Mucosa of rectum (tissue), 2 donors: Measurements from ENCODE around the gene YIPF2.

Experiments used
- H3K27ac ChIP-seq, 2 donors: one replicate each; pipeline ENCODE4 v1.7.0; 2013; ENCODE audit warnings: inconsistent platforms in 2 of 2, low read depth in 2 of 2, low read length in 2 of 2
- H3K27me3 ChIP-seq, 2 donors: one replicate each; pipeline ENCODE4 v1.7.0; 2013; ENCODE audit warnings: low read length in 2 of 2; ENCODE audit not compliant: control insufficient read depth in 2 of 2, insufficient read depth in 2 of 2
- H3K36me3 ChIP-seq, 2 donors: one replicate each; pipeline ENCODE4 v1.7.0; 2013; ENCODE audit warnings: low read length in 2 of 2; ENCODE audit not compliant: control insufficient read depth in 2 of 2, insufficient read depth in 2 of 2
- H3K4me1 ChIP-seq, 2 donors: one replicate each; pipeline ENCODE4 v1.7.0; 2013; ENCODE audit warnings: low read length in 2 of 2, mild to moderate bottlenecking in 1 of 2; ENCODE audit not compliant: control insufficient read depth in 2 of 2, insufficient read depth in 2 of 2
- H3K4me3 ChIP-seq, 2 donors: one replicate each; pipeline ENCODE4 v1.7.0; 2013; ENCODE audit warnings: low read length in 2 of 2
- H3K9ac ChIP-seq, 2 donors: one replicate each; pipeline ENCODE4 v1.7.0; 2013; ENCODE audit warnings: low read length in 2 of 2, low read depth in 1 of 2, mild to moderate bottlenecking in 1 of 2
- H3K9me3 ChIP-seq, 2 donors: one replicate each; pipeline ENCODE4 v1.7.0; 2013; ENCODE audit warnings: low read length in 2 of 2; ENCODE audit not compliant: control insufficient read depth in 2 of 2
- donor health status: healthy.
- donor health status: Normal muscosa, but diverticular disease.

Gene YIPF2

DNA sequence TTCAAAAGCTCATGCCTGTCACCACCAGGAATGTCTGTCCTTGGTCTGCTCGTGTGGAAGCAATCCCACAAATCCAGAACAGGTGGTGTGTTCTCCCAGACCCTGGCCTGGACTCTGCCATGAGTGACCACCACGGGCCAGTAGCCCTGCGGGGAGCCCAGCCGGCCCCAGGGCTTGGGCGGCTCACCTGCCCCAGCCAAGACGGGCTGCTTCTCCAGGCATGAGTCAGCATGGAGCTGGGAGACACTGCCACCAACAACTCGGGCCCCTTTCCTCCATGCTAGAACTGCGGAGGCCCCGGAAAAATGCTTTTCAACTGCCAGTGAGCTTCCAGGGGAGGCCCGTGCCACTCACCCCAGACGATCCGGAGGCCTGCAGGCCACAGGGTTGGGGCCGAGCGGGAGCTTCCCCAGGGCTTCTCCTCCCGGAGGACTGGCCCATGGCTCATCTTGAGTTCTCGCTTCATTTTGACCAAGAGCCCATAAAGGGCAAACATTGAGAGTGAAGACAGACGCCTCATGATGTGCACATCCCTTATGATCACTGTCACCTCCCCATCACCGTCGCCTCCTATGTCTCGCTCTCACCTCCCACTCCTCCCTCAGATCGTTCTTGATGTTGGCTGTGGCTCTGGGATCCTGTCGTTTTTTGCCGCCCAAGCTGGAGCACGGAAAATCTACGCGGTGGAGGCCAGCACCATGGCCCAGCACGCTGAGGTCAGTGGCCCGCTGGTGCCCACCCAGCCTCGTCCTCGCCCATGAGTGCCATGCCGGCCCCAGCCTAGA, 16.7 kb downstream of the YIPF2 start:
- Histone ChIP-seq H3K36me3 (peaks cover 44 to 54% of the 10 kb centered on the region in 2 donors), H3K4me1 (no peaks in the 10 kb centered on the region), H3K4me3 (no peak overlapping the region), H3K27me3 (no peaks in the 10 kb centered on the region), H3K27ac (no peak overlapping the region), H3K9me3 (no peaks in the 10 kb centered on the region), H3K9ac (no peak overlapping the region)

GRCh38 chr19:10908380-10908960, 20.0 kb downstream of the YIPF2 start:
- Histone ChIP-seq H3K4me3 (no peak overlapping the region), H3K36me3 (peaks cover 38% of the 10 kb centered on the region in 2 donors)

GRCh38 chr19:10907925-10908324, 20.5 kb downstream of the YIPF2 start:
- no peaks in the 10 kb centered on the region for H3K27me3 ChIP-seq
- no peaks in the 10 kb centered on the region for H3K9me3 ChIP-seq
- H3K36me3 ChIP-seq, result peaks cover 37 to 38% of the 10 kb centered on the region in 2 donors
- H3K4me1 ChIP-seq, result no peaks in the 10 kb centered on the region
- no peak overlapping the region for H3K27ac ChIP-seq
- H3K9ac ChIP-seq, result no peak overlapping the region
- no peak overlapping the region for H3K4me3 ChIP-seq

More at GRCh38 chr19:10908380-10908960, 20.0 kb downstream of the YIPF2 start:
- no peaks in the 10 kb centered on the region for H3K27me3 ChIP-seq
- no peak overlapping the region for H3K9ac ChIP-seq
- H3K27ac ChIP-seq, result no peak overlapping the region
- H3K9me3 ChIP-seq, result no peaks in the 10 kb centered on the region
- H3K4me1 ChIP-seq, result no peaks in the 10 kb centered on the region

DNA sequence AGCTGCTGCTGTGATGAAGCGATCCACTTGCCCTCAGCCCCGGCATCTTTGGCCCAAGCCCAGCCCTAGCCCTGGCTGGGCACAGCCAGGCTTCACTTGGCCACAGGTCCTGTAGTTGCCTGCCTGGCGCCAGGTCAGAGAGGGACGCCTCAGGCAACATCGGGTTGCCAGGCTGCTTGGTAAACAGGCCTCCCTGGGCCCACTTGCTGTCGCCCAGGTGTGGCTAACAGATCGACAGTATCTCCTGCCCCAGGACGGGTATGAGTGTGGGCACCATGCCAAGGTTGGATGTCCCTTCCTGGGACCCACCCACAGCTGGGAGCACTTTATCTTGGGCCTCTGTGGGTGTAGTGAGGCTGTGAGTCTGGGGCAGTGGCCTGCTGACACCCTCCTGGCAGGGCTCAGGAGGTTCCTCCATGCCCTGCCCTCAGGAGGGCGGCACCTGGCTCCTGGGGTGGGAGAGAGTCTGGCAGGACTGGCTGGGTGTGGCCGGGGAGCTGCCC, 29.2 kb downstream of the YIPF2 start:
- no peak overlapping the region for H3K4me3 ChIP-seq

DNA sequence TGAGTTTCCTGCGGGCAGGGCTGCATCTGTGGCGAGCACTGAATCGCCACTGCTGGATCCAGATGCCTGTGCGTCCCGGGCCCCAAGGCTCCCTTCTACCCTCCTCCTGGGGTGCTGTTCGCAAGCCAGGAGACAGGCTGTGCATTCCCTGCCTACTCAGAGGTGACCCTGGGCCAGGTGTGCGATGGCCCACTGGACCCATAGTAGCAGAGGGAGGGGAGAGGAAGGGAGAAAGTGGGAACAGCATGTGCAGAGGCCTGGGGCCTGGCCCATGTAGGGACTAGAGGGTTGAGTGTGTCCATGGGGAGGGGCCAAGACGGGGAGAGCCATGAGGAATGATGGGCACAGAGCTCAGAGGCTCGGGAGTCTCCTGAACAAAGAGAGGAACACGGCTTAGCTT, 29.8 kb downstream of the YIPF2 start:
- Histone ChIP-seq H3K27ac (peak overlapping the region; percentile 82 to 89), H3K36me3 (no peaks in the 10 kb centered on the region), H3K4me1 (peaks cover 30 to 32% of the 10 kb centered on the region in 2 donors), H3K9me3 (no peaks in the 10 kb centered on the region), H3K9ac (peak overlapping the region; percentile 22 to 34), H3K4me3 (no peak overlapping the region), H3K27me3 (no peaks in the 10 kb centered on the region)

More for the DNA sequence above, 29.2 kb downstream of the YIPF2 start:
- H3K36me3 ChIP-seq, result no peaks in the 10 kb centered on the region
- no peaks in the 10 kb centered on the region for H3K9me3 ChIP-seq
- H3K27me3 ChIP-seq, result no peaks in the 10 kb centered on the region
- H3K9ac ChIP-seq, result peak overlapping the region; percentile 22 to 34
- H3K4me1 ChIP-seq, result peaks cover 30 to 32% of the 10 kb centered on the region in 2 donors
- H3K27ac ChIP-seq, result peak overlapping the region; percentile 82 to 89

DNA sequence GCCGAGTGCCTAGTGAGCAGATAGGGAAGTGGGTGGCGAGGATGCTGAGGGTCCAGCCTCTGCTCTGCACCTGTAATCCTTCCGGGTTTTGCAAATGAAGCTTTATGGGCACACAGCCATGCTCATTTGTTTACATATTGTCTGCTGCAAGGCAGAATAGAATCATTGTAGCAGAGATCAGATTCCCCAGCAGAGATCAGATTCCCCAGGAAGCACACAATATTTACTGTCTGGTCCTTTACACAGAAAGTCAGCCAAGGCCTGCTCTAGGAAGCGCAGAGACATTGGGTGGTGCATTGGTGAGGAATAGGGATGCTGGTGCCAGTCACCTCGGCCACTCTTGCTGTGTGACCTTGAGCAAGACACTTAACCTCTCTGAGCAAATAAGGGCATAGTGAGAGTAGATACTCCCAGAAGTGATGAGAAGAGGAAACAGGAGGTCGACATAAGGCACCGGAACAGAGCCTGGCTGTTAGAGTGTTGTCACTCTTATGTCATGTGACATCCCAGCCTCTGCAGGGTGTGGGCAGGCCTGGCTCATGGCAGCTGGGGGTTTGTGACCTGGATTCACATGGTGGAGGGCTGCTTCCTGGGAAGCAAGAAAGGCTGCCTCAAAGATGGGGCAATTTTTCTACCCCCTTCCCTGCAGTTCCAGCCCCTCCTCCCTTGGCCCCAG, 31.4 kb downstream of the YIPF2 start:
- Histone ChIP-seq H3K4me1 (peaks cover 35 to 36% of the 10 kb centered on the region in 2 donors), H3K4me3 (no peak overlapping the region), H3K27ac (peak overlapping the region; percentile 29 to 45), H3K27me3 (no peaks in the 10 kb centered on the region), H3K36me3 (no peaks in the 10 kb centered on the region), H3K9me3 (no peaks in the 10 kb centered on the region), H3K9ac (peak overlapping the region in 1 of 2 donors; percentile 23)

- Histone ChIP-seq H3K4me1 (peaks cover 42 to 45% of the 10 kb centered on the region in 2 donors), H3K4me3 (no peak overlapping the region), H3K9me3 (no peaks in the 10 kb centered on the region), H3K9ac (no peak overlapping the region), H3K36me3 (no peaks in the 10 kb centered on the region), H3K27ac (peak overlapping the region in 1 of 2 donors; percentile 29), H3K27me3 (no peaks in the 10 kb centered on the region)
Measured at GRCh38 chr19:10895920-10896319, 32.5 kb downstream of the YIPF2 start.

GRCh38 chr19:10895363-10895762, 33.1 kb downstream of the YIPF2 start:
- peaks cover 44 to 47% of the 10 kb centered on the region in 2 donors for H3K4me1 ChIP-seq
- no peaks in the 10 kb centered on the region for H3K36me3 ChIP-seq
- H3K27ac ChIP-seq, result no peak overlapping the region
- no peaks in the 10 kb centered on the region for H3K27me3 ChIP-seq
- no peak overlapping the region for H3K4me3 ChIP-seq
- H3K9me3 ChIP-seq, result no peaks in the 10 kb centered on the region
- H3K9ac ChIP-seq, result no peak overlapping the region

- H3K27me3 ChIP-seq, result no peaks in the 10 kb centered on the region
- no peak overlapping the region for H3K9ac ChIP-seq
- H3K4me3 ChIP-seq, result no peak overlapping the region
- H3K36me3 ChIP-seq, result no peaks in the 10 kb centered on the region
- no peak overlapping the region for H3K27ac ChIP-seq
- peaks cover 39 to 42% of the 10 kb centered on the region in 2 donors for H3K4me1 ChIP-seq
- H3K9me3 ChIP-seq, result no peaks in the 10 kb centered on the region
Measured at GRCh38 chr19:10894911-10895213, 33.6 kb downstream of the YIPF2 start.

- no peaks in the 10 kb centered on the region for H3K9me3 ChIP-seq
- peak overlapping the region; percentile 82 to 94 for H3K27ac ChIP-seq
- peak overlapping the region in 1 of 2 donors; percentile 31 for H3K4me3 ChIP-seq
- no peaks in the 10 kb centered on the region for H3K27me3 ChIP-seq
- no peaks in the 10 kb centered on the region for H3K36me3 ChIP-seq
- H3K4me1 ChIP-seq, result peaks cover 25 to 36% of the 10 kb centered on the region in 2 donors
- H3K9ac ChIP-seq, result peak overlapping the region; percentile 44 to 58
Measured at GRCh38 chr19:10892256-10892655, 36.2 kb downstream of the YIPF2 start.
